Skin of body (tissue), 2 donors: ENCODE results near the gene TCEANC2. TPM values are rescaled to one million over a fixed set of nuclear protein-coding genes. Genes with fewer than 3 reads are reported as not detected.
"Not testable (repeated sequence)": the region's sequence is repeated elsewhere in the genome, so short reads cannot be mapped to it uniquely, and the experiment has no call there.

Experiments used
- DNase-seq: peaks from one replicate; lab custom pipeline; 2025; lab: John Stamatoyannopoulos, UW
- total RNA-seq: library from RNA; depleted of rRNA; stranded (reverse); fragments of >200 nt; gene quantifications from one replicate; pipeline ENCODE4 v1.2.3, GENCODE V29; 2014

Gene TCEANC2
- total RNA-seq, 1 donor from 2014 or later: 4.3 TPM

GRCh38 chr1:54027848-54028247 lies 25.6 kb upstream of the TCEANC2 start:
- DNase-seq: no peak

GRCh38 chr1:54028306-54029251 lies 24.8 kb upstream of the TCEANC2 start:
- DNase-seq: no peak

DNA sequence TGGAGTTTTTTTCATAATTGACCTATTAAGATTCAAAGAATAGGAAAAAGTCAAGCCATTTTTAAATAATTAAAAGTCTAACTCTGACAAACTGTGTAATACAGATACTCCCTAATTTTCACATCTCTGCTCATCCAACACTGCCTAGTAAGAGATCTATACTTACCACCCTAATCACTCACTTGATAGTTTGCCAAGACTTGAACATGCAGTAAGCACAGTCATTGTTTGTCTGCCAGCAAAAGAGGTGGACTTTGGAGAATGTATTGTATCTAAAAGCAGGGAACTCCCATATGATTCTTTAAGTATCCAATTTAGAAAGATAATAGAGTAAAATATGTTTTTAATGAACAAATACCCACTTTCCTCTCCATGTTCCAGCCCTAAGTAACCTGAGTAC lies 15.9 kb upstream of the TCEANC2 start:
- no peak for DNase-seq

DNA sequence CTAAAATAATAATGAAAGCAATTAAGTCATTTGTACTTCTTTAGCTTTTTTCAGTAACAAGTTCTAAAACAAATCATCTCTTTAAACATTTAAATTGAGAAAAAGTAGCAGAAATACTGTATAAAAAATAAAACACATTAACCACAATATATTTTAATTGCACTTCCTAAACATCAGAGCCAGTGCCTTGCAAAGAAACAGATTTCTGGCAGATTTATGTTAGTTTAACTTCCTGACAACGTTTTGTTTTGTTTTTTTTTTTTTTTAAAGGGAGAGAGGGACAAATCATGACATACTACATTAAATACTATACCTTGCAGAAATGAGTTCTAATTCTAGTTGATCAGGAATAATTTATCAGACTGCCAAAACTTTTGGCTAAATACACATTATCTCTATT lies 11.6 kb upstream of the TCEANC2 start:
- no peak for DNase-seq

DNA sequence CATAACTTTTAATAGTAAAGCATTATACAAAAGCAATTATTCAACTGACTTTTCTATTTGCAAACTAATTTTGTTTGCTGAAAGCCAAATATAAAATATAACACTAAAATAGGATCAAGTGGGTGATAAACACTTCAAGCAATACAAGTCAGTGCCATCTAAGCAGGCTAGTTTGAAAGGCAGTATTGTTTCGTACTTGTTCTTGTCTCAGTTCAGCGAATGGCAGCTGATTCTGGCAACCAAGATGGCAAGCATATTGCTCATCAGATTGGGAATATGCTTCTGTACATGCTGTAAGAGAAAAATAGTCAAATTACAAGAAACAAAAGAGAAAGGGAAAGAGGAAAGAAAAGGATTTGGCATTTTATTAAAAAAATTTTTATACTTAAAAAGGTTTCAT lies 7.9 kb upstream of the TCEANC2 start:
- DNase-seq: no peak

DNA sequence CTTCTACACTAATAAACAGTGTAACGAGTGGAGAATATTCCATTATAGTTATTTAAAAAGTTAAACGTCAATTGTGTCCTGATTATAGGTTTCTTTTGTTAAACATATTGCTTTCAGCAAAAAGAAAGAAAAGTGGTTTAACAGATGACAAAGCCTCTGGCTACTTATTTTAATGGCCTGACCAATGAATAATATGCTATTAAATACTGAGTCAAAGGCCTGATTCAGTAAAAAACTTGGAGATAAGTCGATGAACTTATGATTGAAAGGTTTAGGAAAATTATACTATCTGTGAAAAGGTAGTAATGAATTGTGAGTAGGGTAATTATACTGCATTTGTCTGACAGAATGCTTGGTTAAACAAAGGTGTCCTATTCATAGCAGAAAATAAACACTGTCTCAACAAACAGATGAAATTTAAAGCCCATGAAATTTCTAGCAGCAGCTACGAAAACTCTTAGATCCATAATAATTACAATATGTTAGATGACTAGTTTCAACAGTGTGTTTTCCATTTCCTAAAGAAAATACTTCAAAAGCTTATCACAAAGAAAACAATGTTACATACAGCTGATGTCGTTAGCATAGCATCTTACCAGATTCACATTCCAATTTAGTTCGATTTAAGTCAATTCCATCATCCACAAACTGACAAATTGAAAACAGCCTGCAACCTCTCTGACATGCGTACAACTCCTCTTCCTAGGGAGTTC lies 6.6 kb upstream of the TCEANC2 start:
- no peak for DNase-seq

DNA sequence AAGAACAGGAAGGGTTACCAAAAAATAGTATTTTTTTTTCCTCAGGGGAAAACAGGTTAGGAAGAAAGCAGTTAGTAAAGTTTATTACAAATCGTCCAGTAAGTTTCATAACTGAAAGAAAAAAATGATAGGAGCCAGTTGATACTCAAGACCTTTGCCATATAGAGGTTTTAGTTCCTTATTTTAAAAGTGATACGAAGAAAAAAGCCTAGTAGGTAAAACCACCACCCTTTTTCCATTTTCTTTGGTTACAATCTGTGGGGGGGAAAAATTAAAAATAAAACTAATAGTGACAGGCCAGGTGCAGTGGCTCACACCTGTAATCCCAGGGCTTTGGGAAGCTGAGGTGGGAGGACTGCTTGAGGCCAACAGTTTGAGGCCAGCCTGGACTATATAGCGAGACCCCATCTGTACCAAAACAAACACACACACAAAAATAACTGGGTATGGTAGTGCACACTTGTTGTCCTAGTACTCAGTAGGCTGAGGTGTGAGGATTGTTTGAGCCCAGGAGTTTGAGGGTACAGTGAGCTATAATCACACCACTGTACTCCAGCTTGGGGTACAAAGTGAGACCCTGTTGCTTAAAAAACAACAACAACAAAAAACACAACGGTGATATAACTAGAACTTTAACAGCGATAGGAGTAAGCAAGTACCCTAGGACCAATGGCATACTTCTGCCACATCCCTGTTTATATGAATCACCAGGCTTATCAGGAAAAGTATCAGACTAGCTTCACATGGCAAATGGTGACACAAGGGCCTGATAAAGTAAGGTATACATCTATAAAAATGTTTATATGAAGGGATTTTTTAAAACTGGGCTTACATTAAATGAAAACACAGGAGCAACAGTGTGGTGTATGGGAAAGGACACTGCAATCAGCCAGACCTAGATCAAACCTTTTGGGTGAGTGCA lies 5.8 kb upstream of the TCEANC2 start:
- no peak for DNase-seq

DNA sequence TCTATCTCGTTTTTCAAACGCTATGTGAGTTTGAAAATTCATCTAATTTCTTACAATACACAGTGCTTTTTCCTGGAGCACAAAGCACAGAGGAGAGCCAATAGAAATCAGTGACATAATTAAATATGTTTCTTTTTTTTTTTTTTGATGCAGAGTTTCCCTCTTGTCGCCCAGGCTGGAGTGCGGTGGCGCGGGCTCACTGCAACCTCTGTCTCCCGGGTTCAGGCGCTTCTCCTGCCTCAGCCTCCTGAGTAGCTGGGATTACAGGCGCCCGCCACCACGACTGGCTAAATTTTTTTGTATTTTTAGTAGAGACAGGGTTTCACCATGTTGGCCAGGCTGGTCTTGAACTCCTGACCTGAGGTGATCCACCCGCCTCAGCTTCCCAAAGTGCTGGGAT lies 3.0 kb upstream of the TCEANC2 start:
- DNase-seq: not testable (repeated sequence)

- DNase-seq: peak; percentile 33
Observed at GRCh38 chr1:54051933-54052430, 1.4 kb upstream of the TCEANC2 start.

GRCh38 chr1:54052431-54052933 lies 926 bp upstream of the TCEANC2 start:
- DNase-seq: no peak

DNA sequence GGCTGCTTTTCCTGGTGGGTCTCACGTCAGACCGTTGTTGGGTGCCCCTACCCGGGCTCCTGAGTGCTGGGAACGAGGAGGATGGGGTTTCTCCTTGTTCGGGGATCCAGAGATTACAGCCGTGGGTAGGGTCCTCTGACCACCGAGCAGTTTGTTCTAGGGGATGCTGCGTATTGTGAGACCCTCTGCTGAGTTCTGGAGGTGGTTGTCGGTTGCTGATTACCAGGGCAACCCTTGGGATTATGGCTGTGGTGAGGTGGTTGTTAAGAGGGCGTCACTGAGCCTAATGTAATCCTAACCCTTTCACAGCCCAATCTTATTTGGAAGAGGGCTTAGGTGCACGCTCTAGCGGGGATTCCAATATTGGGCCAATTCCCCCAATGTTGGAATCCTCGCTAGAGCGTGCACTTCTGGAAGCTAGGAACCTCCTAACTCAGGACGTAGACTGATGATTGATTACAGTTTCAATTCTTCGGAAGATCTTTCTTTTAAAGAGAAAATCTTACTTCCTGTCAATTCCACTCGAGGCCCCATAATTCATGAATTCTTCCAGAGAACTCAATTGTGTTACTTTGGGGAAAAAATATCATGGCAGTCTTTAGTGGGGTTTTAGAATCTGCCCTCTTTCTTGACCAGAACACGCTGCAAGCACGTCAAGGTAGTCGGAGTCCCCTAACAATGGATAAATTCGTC lies 483 bp downstream of the TCEANC2 start:
- DNase-seq: no peak

GRCh38 chr1:54054438-54054749 lies 986 bp downstream of the TCEANC2 start:
- no peak for DNase-seq

DNA sequence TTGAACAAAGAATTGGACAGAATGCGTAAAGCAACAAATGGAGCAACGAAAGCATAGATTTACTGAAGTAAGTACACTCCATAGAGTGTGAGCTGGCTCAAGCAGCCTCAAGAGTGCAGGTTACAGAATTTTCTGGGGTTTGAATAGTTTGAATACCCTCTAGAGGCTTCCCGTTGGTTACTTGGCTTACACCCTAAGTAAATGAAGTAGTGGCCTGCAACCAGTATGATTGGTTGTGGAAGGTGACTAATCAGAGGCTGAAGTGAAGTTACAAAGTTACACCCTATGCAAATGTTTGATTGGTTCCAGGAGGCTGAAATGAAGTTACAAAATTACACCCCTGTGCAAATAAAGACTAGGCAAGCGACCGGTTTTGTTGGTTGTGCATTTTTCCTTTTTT lies 10.9 kb downstream of the TCEANC2 start:
- DNase-seq: no peak

DNA sequence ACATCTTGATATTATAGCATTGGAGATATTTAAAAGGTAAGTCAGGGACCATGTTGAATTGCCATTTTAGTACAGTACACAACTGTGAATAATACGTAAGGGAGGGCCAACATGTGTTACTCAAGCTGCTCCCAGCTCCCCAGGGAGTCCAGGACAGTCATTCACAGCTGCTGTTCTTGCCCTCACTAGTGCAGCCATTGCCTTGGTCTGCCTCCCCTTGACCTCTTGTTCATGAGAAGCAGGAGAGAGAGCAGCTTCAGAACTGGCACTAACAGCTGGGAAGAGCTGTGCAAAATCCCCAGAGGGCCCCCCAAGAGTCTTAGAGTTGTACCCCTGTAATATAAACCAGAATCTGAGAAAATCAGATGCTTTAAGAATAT lies 16.4 kb downstream of the TCEANC2 start:
- no peak for DNase-seq

GRCh38 chr1:54070171-54070837 lies 16.9 kb downstream of the TCEANC2 start:
- DNase-seq: peak; percentile 61

GRCh38 chr1:54077359-54077758 lies 24.0 kb downstream of the TCEANC2 start:
- DNase-seq: no peak

DNA sequence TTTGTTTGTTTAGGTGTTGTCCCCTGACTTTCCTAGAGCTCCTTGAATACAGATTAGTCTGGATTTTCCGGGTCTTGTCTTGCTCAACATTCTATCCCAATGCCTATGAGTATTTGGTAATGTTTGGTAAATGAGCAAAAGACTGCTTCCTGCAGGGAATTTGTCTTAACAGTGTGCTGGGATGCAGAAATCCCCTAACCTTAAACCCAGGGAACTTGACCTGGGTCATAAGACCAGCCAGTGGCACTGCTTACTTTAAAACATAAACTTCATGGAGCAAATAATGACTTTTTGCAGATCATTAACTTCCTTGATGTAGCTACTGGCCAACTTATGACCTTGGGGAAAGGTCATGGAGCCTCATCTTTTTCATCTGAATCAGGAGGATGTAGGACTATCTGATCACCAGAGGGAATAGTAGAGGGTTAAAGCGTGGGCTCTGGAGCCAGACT lies 27.2 kb downstream of the TCEANC2 start:
- DNase-seq: no peak

DNA sequence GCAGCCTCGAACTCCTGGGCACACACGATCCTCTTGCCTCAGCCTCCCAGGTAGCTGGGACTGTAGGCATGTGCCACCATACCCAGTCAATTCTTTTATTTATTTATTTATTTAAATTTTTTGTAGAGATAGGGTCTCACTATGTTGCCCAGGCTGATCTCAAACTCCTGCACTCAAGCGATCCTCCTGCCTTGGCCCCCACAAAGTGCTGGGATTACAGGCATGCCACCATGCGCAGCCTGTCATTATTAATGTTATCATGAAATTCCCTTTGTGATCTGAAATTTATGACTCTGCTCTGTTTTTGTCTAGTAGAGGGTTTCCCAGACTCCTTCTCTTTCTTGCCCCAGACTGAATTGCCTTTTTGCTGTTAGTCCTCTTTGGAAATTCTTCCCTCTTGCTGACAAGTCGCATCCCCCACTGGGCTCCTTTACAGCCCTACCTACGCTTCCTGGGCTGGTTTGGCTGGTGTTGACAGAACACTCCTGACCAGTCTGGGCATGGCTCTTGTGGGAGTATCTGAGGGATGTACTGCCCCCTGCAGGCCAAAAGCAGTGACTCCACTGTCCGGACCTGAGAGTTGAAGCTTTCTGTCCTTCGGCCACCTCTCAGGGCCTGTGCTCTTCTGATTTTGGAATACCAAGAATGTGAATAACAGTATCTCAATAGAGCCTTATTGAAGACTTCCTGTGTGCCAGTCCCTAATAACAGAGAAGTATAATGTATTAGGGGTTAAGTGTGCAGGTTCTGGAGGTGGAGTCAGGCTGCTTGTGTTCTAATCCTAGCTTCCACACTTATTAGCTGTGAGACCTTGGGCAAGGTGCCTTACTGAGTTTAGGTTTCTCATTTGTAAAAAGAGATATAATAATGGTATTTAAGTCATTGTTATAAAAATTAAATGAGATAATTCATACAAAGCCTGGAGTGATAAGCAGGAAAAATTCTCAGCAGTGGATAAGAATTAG lies 28.2 kb downstream of the TCEANC2 start:
- DNase-seq: no peak

- DNase-seq: no peak
Observed at GRCh38 chr1:54084794-54085193, 31.4 kb downstream of the TCEANC2 start.
